ENCODE results near the gene FOXO3. TPM values are rescaled to one million over a fixed set of nuclear protein-coding genes. Genes with fewer than 3 reads are reported as not detected.
A peak's percentile ranks its signal among the peaks of the same experiment; 100 is the strongest.

FOXO3 gene
- total and polyA plus RNA-seq, 2 donors from 2014 or later: 9.4 to 76.1 TPM

GRCh38 chr6:108598305-108598863, 37.7 kb downstream of the FOXO3 start:
- no peak for FAIRE-seq
- H3K9ac ChIP-seq (ENCODE audit: low read length in 3 of 3): no peak overlapping the region
- no peaks in the 10 kb centered on the region for H3K27me3 ChIP-seq (ENCODE audit: control insufficient read depth, insufficient read depth, low read length)
- TF ChIP-seq CTCF (IDR thresholded peaks at IDR 0.05; ENCODE audit: borderline replicate concordance, extremely low read depth, insufficient read depth): no peak
- H3K36me3 ChIP-seq (ENCODE audit: control insufficient read depth in 2 of 3, insufficient read depth in 3 of 3, low read length in 3 of 3): no peaks in the 10 kb centered on the region
- intact Hi-C loops (cut with DNase I): no loop called here
- H3K4me1 ChIP-seq (ENCODE audit: control insufficient read depth in 2 of 3, insufficient read depth in 2 of 3, low read depth in 1 of 3, low read length in 3 of 3): peaks cover 0 to 39% (median 19%) of the 10 kb centered on the region in 3 donors
- H3K9me3 ChIP-seq (ENCODE audit: control insufficient read depth in 2 of 3, insufficient read depth in 1 of 3, low read length in 3 of 3): no peaks in the 10 kb centered on the region
- H3K4me3 ChIP-seq (ENCODE audit: low read length in 3 of 3): no peak overlapping the region
- DNase-seq: no peak
- peak overlapping the region in 1 of 2 donors; percentile 2 for H3K27ac ChIP-seq (ENCODE audit: low read depth in 2 of 2, low read length in 2 of 2)

GRCh38 chr6:108604156-108604555, 43.4 kb downstream of the FOXO3 start:
- no peak overlapping the region for H3K4me3 ChIP-seq (ENCODE audit: low read length in 3 of 3)
- H3K27ac ChIP-seq (ENCODE audit: low read depth in 2 of 2, low read length in 2 of 2): no peak overlapping the region
- H3K4me1 ChIP-seq (ENCODE audit: control insufficient read depth in 2 of 3, insufficient read depth in 2 of 3, low read depth in 1 of 3, low read length in 3 of 3): peaks cover 4 to 17% (median 5%) of the 10 kb centered on the region in 3 donors
- H3K27me3 ChIP-seq (ENCODE audit: control insufficient read depth, insufficient read depth, low read length): no peaks in the 10 kb centered on the region
- H3K9me3 ChIP-seq (ENCODE audit: control insufficient read depth in 2 of 3, insufficient read depth in 1 of 3, low read length in 3 of 3): no peaks in the 10 kb centered on the region
- no peaks in the 10 kb centered on the region for H3K36me3 ChIP-seq (ENCODE audit: control insufficient read depth in 2 of 3, insufficient read depth in 3 of 3, low read length in 3 of 3)
- no peak for DNase-seq
- no peak overlapping the region for H3K9ac ChIP-seq (ENCODE audit: low read length in 3 of 3)
- no peak for FAIRE-seq
- no peak for TF ChIP-seq CTCF (IDR thresholded peaks at IDR 0.05; ENCODE audit: borderline replicate concordance, extremely low read depth, insufficient read depth)
- intact Hi-C loops (cut with DNase I): no loop called here

GRCh38 chr6:108606250-108606690, 45.6 kb downstream of the FOXO3 start:
- Histone ChIP-seq H3K4me3 (ENCODE audit: low read length in 3 of 3) (no peak overlapping the region), H3K36me3 (ENCODE audit: control insufficient read depth in 2 of 3, insufficient read depth in 3 of 3, low read length in 3 of 3) (no peaks in the 10 kb centered on the region), H3K9ac (ENCODE audit: low read length in 3 of 3) (no peak overlapping the region), H3K4me1 (ENCODE audit: control insufficient read depth in 2 of 3, insufficient read depth in 2 of 3, low read depth in 1 of 3, low read length in 3 of 3) (peaks cover 5 to 24% (median 11%) of the 10 kb centered on the region in 3 donors), H3K9me3 (ENCODE audit: control insufficient read depth in 2 of 3, insufficient read depth in 1 of 3, low read length in 3 of 3) (no peaks in the 10 kb centered on the region), H3K27me3 (ENCODE audit: control insufficient read depth, insufficient read depth, low read length) (no peaks in the 10 kb centered on the region), H3K27ac (ENCODE audit: low read depth in 2 of 2, low read length in 2 of 2) (no peak overlapping the region)
- FAIRE-seq (no peak), DNase-seq (no peak)
- intact Hi-C loops (cut with DNase I): no loop called here
- TF ChIP-seq CTCF (IDR thresholded peaks at IDR 0.05; ENCODE audit: borderline replicate concordance, extremely low read depth, insufficient read depth): no peak
